ENCODE results near the gene HPSE2. TPM values are rescaled to one million over a fixed set of nuclear protein-coding genes. Genes with fewer than 3 reads are reported as not detected.
A peak's percentile ranks its signal among the peaks of the same experiment; 100 is the strongest.

The HPSE2 gene
- total RNA-seq, 1 experiment from 2014 or later: 0.05 TPM

- Histone ChIP-seq H3K4me1 (ENCODE audit: control insufficient read depth in 1 of 2, insufficient read depth in 2 of 2, low read length in 2 of 2) (no peaks in the 10 kb centered on the region), H3K36me3 (ENCODE audit: control insufficient read depth in 1 of 2, insufficient read depth in 2 of 2, low read length in 2 of 2) (no peaks in the 10 kb centered on the region), H3K27me3 (ENCODE audit: insufficient read depth, low read length) (peaks cover 73% of the 10 kb centered on the region), H4K20me1 (ENCODE audit: insufficient read depth) (no peaks in the 10 kb centered on the region), H3K4me3 (replicated peaks in 1 of 2; ENCODE audit: low read depth in 1 of 2, low read length in 2 of 2) (no peak overlapping the region), H3K79me2 (ENCODE audit: insufficient read depth, low read length) (no peaks in the 10 kb centered on the region), H3K27ac (ENCODE audit: low read depth, low read length) (no peak overlapping the region), H2AFZ (ENCODE audit: low read depth, low read length, poor library complexity, severe bottlenecking) (no peak overlapping the region), H3K9me3 (ENCODE audit: control insufficient read depth in 1 of 2, insufficient read depth in 1 of 2, low read depth in 1 of 2, low read length in 2 of 2) (no peaks in the 10 kb centered on the region), H3K9me2 (ENCODE audit: insufficient read depth) (no peaks in the 10 kb centered on the region), H3K4me2 (ENCODE audit: low read length) (no peak overlapping the region), H3K9ac (ENCODE audit: low read length) (no peak overlapping the region)
- no TSS peak for BruUV-seq (replicated peaks)
- TF ChIP-seq EGR1 (IDR thresholded peaks at IDR 0.05; ENCODE audit: low read depth) (no peak), SIN3A (IDR thresholded peaks at IDR 0.05; ENCODE audit: low read depth) (no peak), SP1 (IDR thresholded peaks at IDR 0.05; ENCODE audit: low read depth) (no peak), SRF (IDR thresholded peaks at IDR 0.05; ENCODE audit: low read depth) (no peak), CEBPB (IDR thresholded peaks at IDR 0.05; ENCODE audit: low read depth) (no peak), POLR2A (IDR thresholded peaks at IDR 0.05; ENCODE audit: borderline replicate concordance, extremely low read depth, insufficient read depth, insufficient read length) (no peak)
- ATAC-seq: no peak
- POLR2A ChIA-PET: no interaction called here
- RAD21 ChIA-PET (ENCODE audit: low non-redundant PET in 1 of 2, low total read pairs in 2 of 2, uncharacterized antibody in 2 of 2, unreplicated experiment in 2 of 2): no interaction called here
- DNase-seq (ENCODE audit: low read depth, low spot score): no peak
- CTCF ChIA-PET: no interaction called here
- intact Hi-C loops (cut with micrococcal nuclease): no loop called here
These were observed 586.5 kb downstream of the HPSE2 start for GRCh38 chr10:98649170-98649569.

- DNase-seq (ENCODE audit: low read depth, low spot score): no peak
These were observed 588.4 kb downstream of the HPSE2 start for GRCh38 chr10:98646998-98647917.

More at GRCh38 chr10:98646998-98647917, 588.4 kb downstream of the HPSE2 start:
- Histone ChIP-seq H3K4me1 (ENCODE audit: control insufficient read depth in 1 of 2, insufficient read depth in 2 of 2, low read length in 2 of 2) (no peaks in the 10 kb centered on the region), H2AFZ (ENCODE audit: low read depth, low read length, poor library complexity, severe bottlenecking) (no peak overlapping the region), H3K9me2 (ENCODE audit: insufficient read depth) (no peaks in the 10 kb centered on the region), H4K20me1 (ENCODE audit: insufficient read depth) (no peaks in the 10 kb centered on the region), H3K27ac (ENCODE audit: low read depth, low read length) (no peak overlapping the region), H3K4me3 (replicated peaks in 1 of 2; ENCODE audit: low read depth in 1 of 2, low read length in 2 of 2) (no peak overlapping the region), H3K9me3 (ENCODE audit: control insufficient read depth in 1 of 2, insufficient read depth in 1 of 2, low read depth in 1 of 2, low read length in 2 of 2) (no peaks in the 10 kb centered on the region), H3K4me2 (ENCODE audit: low read length) (no peak overlapping the region), H3K79me2 (ENCODE audit: insufficient read depth, low read length) (no peaks in the 10 kb centered on the region), H3K27me3 (ENCODE audit: insufficient read depth, low read length) (peaks cover 58% of the 10 kb centered on the region), H3K36me3 (ENCODE audit: control insufficient read depth in 1 of 2, insufficient read depth in 2 of 2, low read length in 2 of 2) (no peaks in the 10 kb centered on the region), H3K9ac (ENCODE audit: low read length) (no peak overlapping the region)
- intact Hi-C loops (cut with micrococcal nuclease): no loop called here
- no peak for ATAC-seq
- ChIA-PET CTCF (no interaction called here), POLR2A (no interaction called here), RAD21 (ENCODE audit: low non-redundant PET in 1 of 2, low total read pairs in 2 of 2, uncharacterized antibody in 2 of 2, unreplicated experiment in 2 of 2) (no interaction called here)
- TF ChIP-seq ZBTB33 (IDR thresholded peaks at IDR 0.05; ENCODE audit: extremely low read depth, insufficient replicate concordance, low read length): no peak
- TF ChIP-seq EZH2phosphoT487 (IDR thresholded peaks at IDR 0.05; ENCODE audit: borderline replicate concordance): 0 out of 2 replicates have a peak, but pooled peaks have one; percentile 71
- BruUV-seq (replicated peaks): no TSS peak

Data from HCT116 (cell line).